SK-N-SH (cell line): ENCODE data around the gene GOLGB1. TPM values are rescaled to one million over a fixed set of nuclear protein-coding genes. Genes with fewer than 3 reads are reported as not detected.
"Not testable (repeated sequence)": the region's sequence is repeated elsewhere in the genome, so short reads cannot be mapped to it uniquely, and the experiment has no call there.

Experiments
- CTCF ChIA-PET: fragments of 300-600, 350-600 bp; formaldehyde crosslinking; extraction: SDS; loops from one replicate; lab custom pipeline; 2021; lab: Yijun Ruan, JAX
- POLR2A ChIA-PET: fragments of 350-600 bp; sonication (Branson Sonifier 250); formaldehyde crosslinking; extraction: SDS; loops from one replicate; lab custom pipeline; 2020; ENCODE audit warnings: antibody characterized with exemption, inconsistent platforms; lab: Yijun Ruan, JAX
- DNase-seq: peaks from one replicate; pipeline ENCODE4 v3.0.0; 2012
- H2AFZ ChIP-seq: fragments of 200-600 bp; sonication (generic); 2 replicates; pipeline ENCODE4 v1.8.1; 2016; ENCODE audit warnings: antibody characterized with exemption, mild to moderate bottlenecking, low read depth
- H3F3A ChIP-seq: fragments of 200-600 bp; sonication (generic); replicated peaks from 2 replicates; pipeline ENCODE3; 2016; ENCODE audit warnings: antibody characterized with exemption, mild to moderate bottlenecking; ENCODE audit not compliant: insufficient read depth
- H3K27ac ChIP-seq, 2 experiments: fragments of 200-500 bp in 1 of 2; fragments of 200-600 bp in 1 of 2; sonication (Bioruptor generic) in 1 of 2; sonication (generic), shearing (Covaris generic) in 1 of 2; 2 replicates each; pipeline versions ENCODE4 v1.5.1 to v1.6.1; 2014 to 2016; ENCODE audit warnings: low read depth in 2 of 2, inconsistent platforms in 1 of 2, low read length in 1 of 2, mild to moderate bottlenecking in 1 of 2, mixed read lengths in 1 of 2
- H3K27me3 ChIP-seq: fragments of 200-600 bp; sonication (generic), shearing (Covaris generic); 2 replicates; pipeline ENCODE4 v1.6.1; 2016; ENCODE audit warnings: mixed run types; ENCODE audit not compliant: insufficient read depth
- H3K36me3 ChIP-seq, 2 experiments: fragments of 200-500 bp in 1 of 2; fragments of 200-600 bp in 1 of 2; sonication (Bioruptor generic) in 1 of 2; sonication (generic) in 1 of 2; replicated peaks in 1 of 2; 2 replicates each; pipeline versions ENCODE3 to v1.5.1; 2014 to 2016; ENCODE audit warnings: low read length in 1 of 2, mild to moderate bottlenecking in 1 of 2; ENCODE audit not compliant: insufficient read depth in 2 of 2, control insufficient read depth in 1 of 2
- H3K4me1 ChIP-seq, 2 experiments: fragments of 200-500 bp in 1 of 2; fragments of 200-600 bp in 1 of 2; sonication (Bioruptor generic) in 1 of 2; sonication (generic), shearing (Covaris generic) in 1 of 2; 2 replicates each; pipeline versions ENCODE4 v1.5.1 to v1.6.1; 2014 to 2016; ENCODE audit warnings: low read depth in 1 of 2, low read length in 1 of 2, mixed run types in 1 of 2; ENCODE audit not compliant: insufficient read depth in 2 of 2, control insufficient read depth in 1 of 2
- H3K4me2 ChIP-seq: fragments of 200-600 bp; sonication (generic), shearing (Covaris generic); 2 replicates; pipeline ENCODE4 v1.6.1; 2017; ENCODE audit warnings: mixed run types
- H3K4me3 ChIP-seq, 2 experiments: fragments of 200-500 bp in 1 of 2; fragments of 200-600 bp in 1 of 2; sonication (Bioruptor generic) in 1 of 2; sonication (generic), shearing (Covaris generic) in 1 of 2; 2 replicates each; pipeline versions ENCODE4 v1.5.1 to v1.8.1; 2014 to 2016; ENCODE audit warnings: low read depth in 2 of 2, inconsistent platforms in 1 of 2, low read length in 1 of 2, mild to moderate bottlenecking in 1 of 2, mixed read lengths in 1 of 2, moderate library complexity in 1 of 2
- H3K79me2 ChIP-seq: fragments of 200-600 bp; sonication (generic); 2 replicates; pipeline ENCODE4 v1.8.1; 2017; ENCODE audit warnings: mild to moderate bottlenecking; ENCODE audit not compliant: insufficient read depth
- H3K9ac ChIP-seq: fragments of 200-600 bp; sonication (generic); 2 replicates; pipeline ENCODE4 v1.6.1; 2017; ENCODE audit warnings: mixed run types
- H3K9me2 ChIP-seq: fragments of 200-600 bp; sonication (generic); 2 replicates; pipeline ENCODE4 v1.6.1; 2017; ENCODE audit warnings: mixed run types
- H3K9me3 ChIP-seq: fragments of 200-600 bp; sonication (generic); 2 replicates; pipeline ENCODE4 v1.6.1; 2017; ENCODE audit warnings: mixed run types, mild to moderate bottlenecking, moderate library complexity
- H4K20me1 ChIP-seq: fragments of 200-600 bp; sonication (generic); 2 replicates; pipeline ENCODE4 v1.6.1; 2017; ENCODE audit warnings: mild to moderate bottlenecking, mixed run types; ENCODE audit not compliant: insufficient read depth
- CHD2 ChIP-seq: fragments of 150-350 bp; IDR thresholded peaks from 2 replicates; pipeline ENCODE4 v1.6.1; 2018; ENCODE audit warnings: low read length; ENCODE audit not compliant: partially characterized antibody
- FOXJ3 ChIP-seq: sonication (generic); formaldehyde crosslinking; IDR thresholded peaks from 2 replicates; pipeline ENCODE4 v1.5.1; 2020; ENCODE audit warnings: mild to moderate bottlenecking, missing genetic modification reagents
- NRF1 ChIP-seq: IDR thresholded peaks from 2 replicates; pipeline ENCODE4 v1.6.1; 2012; ENCODE audit warnings: low read depth, mild to moderate bottlenecking, low read length
- POLR2AphosphoS5 ChIP-seq: IDR thresholded peaks from 2 replicates; pipeline ENCODE4 v1.6.1; 2012; ENCODE audit warnings: low read depth, low read length
- RCOR1 ChIP-seq: fragments of 150-350 bp; IDR thresholded peaks from 2 replicates; pipeline ENCODE4 v1.6.1; 2017; ENCODE audit warnings: antibody characterized with exemption, low read length
- SIN3A ChIP-seq: IDR thresholded peaks from 2 replicates; pipeline ENCODE4 v1.6.1; 2012; ENCODE audit warnings: low read depth, mild to moderate bottlenecking, low read length, moderate library complexity, borderline replicate concordance
- TEAD4 ChIP-seq: IDR thresholded peaks from 2 replicates; pipeline ENCODE4 v1.4.0; 2012; ENCODE audit warnings: mild to moderate bottlenecking, borderline replicate concordance; ENCODE audit not compliant: insufficient read depth
- YY1 ChIP-seq: IDR thresholded peaks from 2 replicates; pipeline ENCODE4 v1.4.0; 2012; ENCODE audit warnings: low read depth, mild to moderate bottlenecking
- WGBS: methylation state at CpG from one replicate; pipeline ENCODE4 v1.1.6; 2017; ENCODE audit warnings: low lambda C conversion rate; 5-methylcytosine and 5-hydroxymethylcytosine counted together
- polyA plus RNA-seq, 3 experiments: library from polyadenylated mRNA; depleted of rRNA; stranded (reverse); fragments of >200 nt; gene quantifications; 2 replicates each; pipeline ENCODE4 v1.2.3, GENCODE V29; 2012
- TF ChIP-seq, protein P1 (sequence below): fragments of 150-350 bp; IDR thresholded peaks from 2 replicates; pipeline ENCODE4 v1.6.1; 2017; ENCODE audit warnings: antibody characterized with exemption, low read length, low read depth, borderline replicate concordance
- TF ChIP-seq, protein P2 (sequence below): IDR thresholded peaks from 2 replicates; pipeline ENCODE4; 2012
- TF ChIP-seq, protein P3 (sequence below): fragments of 200-600 bp; sonication (generic); IDR thresholded peaks from 2 replicates; pipeline ENCODE4 v1.6.1; 2017; ENCODE audit warnings: antibody characterized with exemption, mild to moderate bottlenecking, moderate library complexity
- TF ChIP-seq, protein P4 (sequence below): IDR thresholded peaks from 2 replicates; pipeline ENCODE4 v1.4.0; 2012; ENCODE audit warnings: low read depth, borderline replicate concordance
- TF ChIP-seq, protein P5 (sequence below): IDR thresholded peaks from 2 replicates; pipeline ENCODE4 v1.4.0; 2012; ENCODE audit warnings: low read depth

GOLGB1 gene
- polyA plus RNA-seq, 1 of the 3 experiments (the other 2 are of a cell fraction) = 10.3 TPM

- H3K9me3 ChIP-seq = no peaks in the 10 kb centered on the region
- no peaks in the 10 kb centered on the region for H3K4me1 ChIP-seq
- no peaks in the 10 kb centered on the region for H3K9me2 ChIP-seq
- H4K20me1 ChIP-seq = no peaks in the 10 kb centered on the region
- ChIA-PET POLR2A (no interaction called here), CTCF (interaction anchor here (1.2 kb wide), 1 partner anchor 13 kb away, joined by 3 read pairs; no protein-coding TSS in a partner anchor)
- no peak overlapping the region for H2AFZ ChIP-seq
- WGBS = 98% methylated on average over 2 of the region's 2 CpGs
- H3K4me3 ChIP-seq = no peak overlapping the region
- no peaks in the 10 kb centered on the region for H3K27me3 ChIP-seq
- H3F3A ChIP-seq = no peaks in the 10 kb centered on the region
- no peak overlapping the region for H3K4me2 ChIP-seq
- H3K27ac ChIP-seq = no peak overlapping the region
- no peaks in the 10 kb centered on the region; the same call in 1 of the 2 replicates for H3K79me2 ChIP-seq
- TF ChIP-seq RCOR1 (no peak), YY1 (no peak), TEAD4 (no peak), POLR2AphosphoS5 (no peak), FOXJ3 (CRISPR knock-in tag) (no peak), NRF1 (no peak), CHD2 (no peak), SIN3A (no peak)
- TF ChIP-seq, protein P1, sequence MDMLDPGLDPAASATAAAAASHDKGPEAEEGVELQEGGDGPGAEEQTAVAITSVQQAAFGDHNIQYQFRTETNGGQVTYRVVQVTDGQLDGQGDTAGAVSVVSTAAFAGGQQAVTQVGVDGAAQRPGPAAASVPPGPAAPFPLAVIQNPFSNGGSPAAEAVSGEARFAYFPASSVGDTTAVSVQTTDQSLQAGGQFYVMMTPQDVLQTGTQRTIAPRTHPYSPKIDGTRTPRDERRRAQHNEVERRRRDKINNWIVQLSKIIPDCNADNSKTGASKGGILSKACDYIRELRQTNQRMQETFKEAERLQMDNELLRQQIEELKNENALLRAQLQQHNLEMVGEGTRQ = no peak
- TF ChIP-seq, protein P2, sequence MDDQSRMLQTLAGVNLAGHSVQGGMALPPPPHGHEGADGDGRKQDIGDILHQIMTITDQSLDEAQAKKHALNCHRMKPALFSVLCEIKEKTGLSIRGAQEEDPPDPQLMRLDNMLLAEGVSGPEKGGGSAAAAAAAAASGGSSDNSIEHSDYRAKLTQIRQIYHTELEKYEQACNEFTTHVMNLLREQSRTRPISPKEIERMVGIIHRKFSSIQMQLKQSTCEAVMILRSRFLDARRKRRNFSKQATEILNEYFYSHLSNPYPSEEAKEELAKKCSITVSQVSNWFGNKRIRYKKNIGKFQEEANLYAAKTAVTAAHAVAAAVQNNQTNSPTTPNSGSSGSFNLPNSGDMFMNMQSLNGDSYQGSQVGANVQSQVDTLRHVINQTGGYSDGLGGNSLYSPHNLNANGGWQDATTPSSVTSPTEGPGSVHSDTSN = no peak
- TF ChIP-seq, protein P3, sequence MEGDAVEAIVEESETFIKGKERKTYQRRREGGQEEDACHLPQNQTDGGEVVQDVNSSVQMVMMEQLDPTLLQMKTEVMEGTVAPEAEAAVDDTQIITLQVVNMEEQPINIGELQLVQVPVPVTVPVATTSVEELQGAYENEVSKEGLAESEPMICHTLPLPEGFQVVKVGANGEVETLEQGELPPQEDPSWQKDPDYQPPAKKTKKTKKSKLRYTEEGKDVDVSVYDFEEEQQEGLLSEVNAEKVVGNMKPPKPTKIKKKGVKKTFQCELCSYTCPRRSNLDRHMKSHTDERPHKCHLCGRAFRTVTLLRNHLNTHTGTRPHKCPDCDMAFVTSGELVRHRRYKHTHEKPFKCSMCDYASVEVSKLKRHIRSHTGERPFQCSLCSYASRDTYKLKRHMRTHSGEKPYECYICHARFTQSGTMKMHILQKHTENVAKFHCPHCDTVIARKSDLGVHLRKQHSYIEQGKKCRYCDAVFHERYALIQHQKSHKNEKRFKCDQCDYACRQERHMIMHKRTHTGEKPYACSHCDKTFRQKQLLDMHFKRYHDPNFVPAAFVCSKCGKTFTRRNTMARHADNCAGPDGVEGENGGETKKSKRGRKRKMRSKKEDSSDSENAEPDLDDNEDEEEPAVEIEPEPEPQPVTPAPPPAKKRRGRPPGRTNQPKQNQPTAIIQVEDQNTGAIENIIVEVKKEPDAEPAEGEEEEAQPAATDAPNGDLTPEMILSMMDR = no peak
- TF ChIP-seq, protein P4, sequence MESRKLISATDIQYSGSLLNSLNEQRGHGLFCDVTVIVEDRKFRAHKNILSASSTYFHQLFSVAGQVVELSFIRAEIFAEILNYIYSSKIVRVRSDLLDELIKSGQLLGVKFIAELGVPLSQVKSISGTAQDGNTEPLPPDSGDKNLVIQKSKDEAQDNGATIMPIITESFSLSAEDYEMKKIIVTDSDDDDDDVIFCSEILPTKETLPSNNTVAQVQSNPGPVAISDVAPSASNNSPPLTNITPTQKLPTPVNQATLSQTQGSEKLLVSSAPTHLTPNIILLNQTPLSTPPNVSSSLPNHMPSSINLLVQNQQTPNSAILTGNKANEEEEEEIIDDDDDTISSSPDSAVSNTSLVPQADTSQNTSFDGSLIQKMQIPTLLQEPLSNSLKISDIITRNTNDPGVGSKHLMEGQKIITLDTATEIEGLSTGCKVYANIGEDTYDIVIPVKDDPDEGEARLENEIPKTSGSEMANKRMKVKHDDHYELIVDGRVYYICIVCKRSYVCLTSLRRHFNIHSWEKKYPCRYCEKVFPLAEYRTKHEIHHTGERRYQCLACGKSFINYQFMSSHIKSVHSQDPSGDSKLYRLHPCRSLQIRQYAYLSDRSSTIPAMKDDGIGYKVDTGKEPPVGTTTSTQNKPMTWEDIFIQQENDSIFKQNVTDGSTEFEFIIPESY = no peak
- TF ChIP-seq, protein P5, sequence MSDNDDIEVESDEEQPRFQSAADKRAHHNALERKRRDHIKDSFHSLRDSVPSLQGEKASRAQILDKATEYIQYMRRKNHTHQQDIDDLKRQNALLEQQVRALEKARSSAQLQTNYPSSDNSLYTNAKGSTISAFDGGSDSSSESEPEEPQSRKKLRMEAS = no peak
- DNase-seq = no peak
- H3K36me3 ChIP-seq = peaks cover 41 to 58% of the 10 kb centered on the region in 2 experiments
- no peak overlapping the region for H3K9ac ChIP-seq
These were observed 58.6 kb downstream of the GOLGB1 start for GRCh38 chr3:121690777-121691405.

DNA sequence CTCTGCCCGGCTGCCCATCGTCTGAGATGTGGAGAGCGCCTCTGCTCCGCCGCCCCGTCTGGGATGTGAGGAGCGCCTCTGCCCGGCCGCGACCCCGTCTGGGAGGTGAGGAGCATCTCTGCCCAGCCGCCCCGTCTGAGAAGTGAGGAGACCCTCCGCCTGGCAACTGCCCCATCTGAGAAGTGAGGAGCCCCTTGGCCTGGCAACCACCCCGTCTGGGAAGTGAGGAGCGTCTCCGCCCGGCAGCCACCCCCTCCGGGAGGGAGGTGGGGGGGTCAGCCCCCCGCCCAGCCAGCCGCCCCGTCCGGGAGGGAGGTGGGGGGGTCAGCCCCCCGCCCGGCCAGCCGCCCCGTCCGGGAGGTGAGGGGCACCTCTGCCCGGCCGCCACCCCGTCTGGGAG lies 60.8 kb downstream of the GOLGB1 start:
- H4K20me1 ChIP-seq, H3K27ac ChIP-seq, H2AFZ ChIP-seq, H3K9me2 ChIP-seq, POLR2A ChIA-PET, H3K4me1 ChIP-seq, H3K9ac ChIP-seq, H3K4me3 ChIP-seq, H3K27me3 ChIP-seq, H3K9me3 ChIP-seq, CTCF ChIA-PET, H3F3A ChIP-seq, H3K4me2 ChIP-seq, H3K79me2 ChIP-seq, DNase-seq: not testable (repeated sequence)
- H3K36me3 ChIP-seq = peaks cover 52 to 56% of the 10 kb centered on the region in 2 experiments
- 87% methylated on average over 12 of the region's 31 CpGs for WGBS
